Brain microvascular endothelial cell (primary cell): Measurements from ENCODE around the gene HCFC1R1.
"Not testable (repeated sequence)": the region's sequence is repeated elsewhere in the genome, so short reads cannot be mapped to it uniquely, and the experiment has no call there.

Experiments
- DNase-seq: peaks from one replicate; pipeline ENCODE4 v3.0.0-alpha.2; 2020
- H3K27ac ChIP-seq: fragments of 250-450 bp; sonication (Bioruptor Pico); 2 replicates; pipeline ENCODE4 v1.5.1; 2020; ENCODE audit warnings: mild to moderate bottlenecking, moderate library complexity
- H3K27me3 ChIP-seq: fragments of 250-450 bp; sonication (Bioruptor Pico); replicated peaks from 2 replicates; pipeline ENCODE4 v1.5.1; 2020; ENCODE audit warnings: mild to moderate bottlenecking
- H3K36me3 ChIP-seq: fragments of 250-450 bp; sonication (Bioruptor Pico); replicated peaks from 2 replicates; pipeline ENCODE4 v1.5.1; 2020; ENCODE audit warnings: mild to moderate bottlenecking
- H3K4me3 ChIP-seq: 2 replicates; pipeline ENCODE4 v1.5.1; 2011; ENCODE audit warnings: low read depth, mild to moderate bottlenecking, control low read depth, low read length, moderate library complexity
- in situ Hi-C: cut with HindIII; loops from 2 replicates; pipeline ENCODE4 v1.10.0; 2017; ENCODE audit warnings: low sequenced_read_pairs, low pct_ligation_motif_present
- TF ChIP-seq, protein P1 (sequence below): IDR thresholded peaks from 2 replicates; pipeline ENCODE4 v1.5.1; 2011; ENCODE audit warnings: low read depth, mild to moderate bottlenecking, moderate library complexity, low read length, control low read depth, inconsistent platforms; ENCODE audit errors: missing control alignments

The HCFC1R1 gene

DNA sequence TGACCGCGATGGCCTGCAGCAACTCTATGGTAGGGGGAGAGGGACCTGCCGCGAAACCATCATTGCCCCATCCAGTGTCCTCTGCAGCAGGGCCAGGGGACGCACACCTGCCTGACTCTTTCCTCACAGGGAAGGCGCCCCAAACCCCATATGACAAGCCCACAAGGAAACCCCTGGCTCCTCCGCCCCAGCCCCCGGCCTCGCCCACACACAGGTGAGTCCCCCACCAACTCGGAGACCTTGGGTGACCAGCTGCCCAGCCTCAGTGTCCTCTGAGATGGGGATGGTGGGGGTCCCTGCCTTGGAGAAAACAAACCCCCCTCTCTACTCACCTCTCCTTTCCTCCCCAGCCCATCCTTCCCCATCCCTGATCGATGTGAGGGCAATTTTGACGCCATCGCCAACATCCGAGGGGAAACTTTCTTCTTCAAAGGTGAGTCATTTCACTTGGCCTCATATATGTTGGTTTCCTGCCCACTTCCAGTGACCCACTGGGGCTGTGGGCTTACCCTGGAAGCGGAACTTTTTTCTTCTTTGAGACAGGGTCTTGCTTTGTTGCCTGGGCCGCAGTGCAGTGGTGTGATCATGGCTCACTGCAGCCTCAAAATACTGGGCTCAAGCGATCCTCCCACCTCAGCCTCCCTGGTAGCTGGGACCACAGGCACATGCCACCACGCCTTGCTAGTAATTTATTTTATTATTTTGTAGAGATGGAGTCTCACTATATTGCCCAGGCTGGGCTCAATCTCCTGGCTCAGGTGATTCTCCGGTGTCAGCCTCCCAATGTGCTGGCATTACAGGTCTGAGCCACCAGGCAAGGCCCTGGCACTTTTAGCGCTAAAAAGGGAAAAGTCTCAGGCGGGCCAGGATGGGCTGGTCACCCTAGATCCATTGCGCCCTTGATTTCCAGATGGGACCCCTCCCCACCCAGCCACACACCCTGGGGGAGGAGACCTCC, 33.7 kb upstream of the HCFC1R1 start:
- TF ChIP-seq, protein P1, sequence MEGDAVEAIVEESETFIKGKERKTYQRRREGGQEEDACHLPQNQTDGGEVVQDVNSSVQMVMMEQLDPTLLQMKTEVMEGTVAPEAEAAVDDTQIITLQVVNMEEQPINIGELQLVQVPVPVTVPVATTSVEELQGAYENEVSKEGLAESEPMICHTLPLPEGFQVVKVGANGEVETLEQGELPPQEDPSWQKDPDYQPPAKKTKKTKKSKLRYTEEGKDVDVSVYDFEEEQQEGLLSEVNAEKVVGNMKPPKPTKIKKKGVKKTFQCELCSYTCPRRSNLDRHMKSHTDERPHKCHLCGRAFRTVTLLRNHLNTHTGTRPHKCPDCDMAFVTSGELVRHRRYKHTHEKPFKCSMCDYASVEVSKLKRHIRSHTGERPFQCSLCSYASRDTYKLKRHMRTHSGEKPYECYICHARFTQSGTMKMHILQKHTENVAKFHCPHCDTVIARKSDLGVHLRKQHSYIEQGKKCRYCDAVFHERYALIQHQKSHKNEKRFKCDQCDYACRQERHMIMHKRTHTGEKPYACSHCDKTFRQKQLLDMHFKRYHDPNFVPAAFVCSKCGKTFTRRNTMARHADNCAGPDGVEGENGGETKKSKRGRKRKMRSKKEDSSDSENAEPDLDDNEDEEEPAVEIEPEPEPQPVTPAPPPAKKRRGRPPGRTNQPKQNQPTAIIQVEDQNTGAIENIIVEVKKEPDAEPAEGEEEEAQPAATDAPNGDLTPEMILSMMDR: no peak
- Histone ChIP-seq H3K4me3 (peak overlapping the region; percentile 9), H3K27ac (no peak overlapping the region), H3K27me3 (no peaks in the 10 kb centered on the region), H3K36me3 (no peaks in the 10 kb centered on the region)
- in situ Hi-C loops: no loop called here
- DNase-seq: no peak

DNA sequence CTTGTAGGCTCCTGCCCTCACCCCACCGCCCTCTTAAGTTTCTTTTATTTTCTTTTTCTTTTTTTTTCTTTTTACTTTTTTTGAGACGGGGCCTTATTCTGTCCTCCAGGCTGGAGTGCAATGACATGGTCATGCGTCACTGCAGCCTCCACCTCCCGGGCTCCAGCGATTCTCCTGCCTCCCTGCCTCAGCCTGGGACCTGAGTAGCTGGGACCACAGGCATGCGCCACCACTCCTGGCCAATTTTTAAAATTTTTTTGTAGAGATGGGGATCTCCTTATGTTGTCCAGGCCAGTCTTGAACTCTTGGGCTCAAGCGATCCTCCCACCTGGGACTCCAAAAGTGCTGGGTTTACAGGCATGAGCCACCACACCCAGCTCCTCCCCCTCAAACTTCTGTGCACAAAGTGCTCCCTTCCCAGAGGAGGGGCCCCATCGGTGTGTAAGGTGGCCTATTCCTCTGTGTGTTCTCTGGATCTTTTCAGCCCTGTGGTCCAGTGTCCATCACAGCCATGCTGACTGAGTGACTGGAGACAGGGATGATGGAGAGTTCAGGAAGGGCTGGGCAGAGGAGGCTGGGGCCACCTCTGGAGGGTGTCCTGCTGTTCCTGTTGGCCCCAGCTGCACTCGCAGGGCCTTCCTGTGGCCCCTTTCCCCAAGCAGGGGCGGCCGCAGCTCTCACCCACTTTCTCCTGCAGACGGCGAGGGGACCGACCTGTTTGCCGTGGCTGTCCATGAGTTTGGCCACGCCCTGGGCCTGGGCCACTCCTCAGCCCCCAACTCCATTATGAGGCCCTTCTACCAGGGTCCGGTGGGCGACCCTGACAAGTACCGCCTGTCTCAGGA, 32.8 kb upstream of the HCFC1R1 start:
- Histone ChIP-seq H3K36me3 (no peaks in the 10 kb centered on the region), H3K4me3 (no peak overlapping the region), H3K27me3 (no peaks in the 10 kb centered on the region), H3K27ac (no peak overlapping the region)
- in situ Hi-C loops: no loop called here
- TF ChIP-seq, protein P1: no peak
- no peak for DNase-seq

DNA sequence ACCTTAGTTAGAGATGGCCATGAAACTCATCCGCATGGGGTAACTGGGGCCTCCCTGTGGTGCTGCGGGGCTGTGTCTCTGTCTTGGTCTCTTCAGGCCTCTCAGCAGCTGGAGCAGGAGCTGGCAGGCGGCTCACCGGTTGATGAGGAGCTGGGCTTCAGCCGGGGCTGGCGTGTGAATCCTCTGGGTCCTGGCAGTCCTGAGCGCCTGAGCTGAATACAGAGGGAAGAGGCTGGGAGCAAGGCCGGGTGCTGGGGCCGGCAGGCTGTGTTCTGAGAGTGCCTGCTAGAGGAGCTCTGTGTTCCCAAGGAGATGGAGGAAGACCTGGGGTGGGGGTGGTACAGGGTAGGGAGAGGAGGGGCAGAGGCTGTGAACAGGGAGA, 32.0 kb upstream of the HCFC1R1 start:
- in situ Hi-C loops, H3K4me3 ChIP-seq, H3K36me3 ChIP-seq, H3K27ac ChIP-seq, DNase-seq, H3K27me3 ChIP-seq: not testable (repeated sequence)

DNA sequence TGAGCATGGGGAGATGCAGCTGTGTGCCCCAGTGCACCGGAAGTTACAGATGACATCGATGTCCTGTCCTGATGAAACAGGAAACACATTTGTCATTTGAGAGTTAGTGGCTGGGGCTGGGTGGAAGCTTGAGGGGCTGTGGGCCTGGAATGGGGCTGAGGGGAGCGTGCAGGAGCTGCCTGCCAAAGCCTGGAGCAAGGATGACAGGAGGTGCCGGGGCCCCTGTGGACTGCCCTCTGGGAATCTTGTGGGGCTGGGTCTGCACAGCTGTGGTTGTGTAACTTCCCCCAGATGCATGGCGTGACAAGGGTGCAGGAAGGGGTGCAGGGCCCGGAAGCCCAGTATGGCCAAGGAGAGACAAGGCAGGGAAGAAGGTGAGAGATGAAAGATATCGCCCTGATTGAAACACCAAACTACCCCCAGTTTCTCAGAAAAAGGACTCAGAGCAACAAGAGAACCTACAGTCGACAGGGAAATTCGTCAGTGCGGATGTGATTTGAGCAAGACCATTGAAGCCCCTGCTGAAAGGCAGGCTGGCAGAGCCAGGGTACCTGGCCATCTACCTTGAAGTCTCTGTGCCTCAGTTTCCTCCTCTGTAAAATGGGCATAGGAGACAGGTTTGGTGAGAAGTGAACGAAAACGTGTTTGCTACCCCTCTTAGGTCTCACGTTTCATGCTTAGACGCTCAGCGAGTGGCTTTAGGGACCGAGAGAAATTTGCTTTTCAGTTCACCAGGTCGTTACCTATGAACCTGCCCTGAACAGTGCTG, 31.4 kb upstream of the HCFC1R1 start:
- TF ChIP-seq, protein P1: no peak
- DNase-seq: no peak
- no peak overlapping the region for H3K4me3 ChIP-seq
- in situ Hi-C loops: no loop called here
- H3K27me3 ChIP-seq: no peaks in the 10 kb centered on the region
- H3K27ac ChIP-seq: no peak overlapping the region
- H3K36me3 ChIP-seq: no peaks in the 10 kb centered on the region

DNA sequence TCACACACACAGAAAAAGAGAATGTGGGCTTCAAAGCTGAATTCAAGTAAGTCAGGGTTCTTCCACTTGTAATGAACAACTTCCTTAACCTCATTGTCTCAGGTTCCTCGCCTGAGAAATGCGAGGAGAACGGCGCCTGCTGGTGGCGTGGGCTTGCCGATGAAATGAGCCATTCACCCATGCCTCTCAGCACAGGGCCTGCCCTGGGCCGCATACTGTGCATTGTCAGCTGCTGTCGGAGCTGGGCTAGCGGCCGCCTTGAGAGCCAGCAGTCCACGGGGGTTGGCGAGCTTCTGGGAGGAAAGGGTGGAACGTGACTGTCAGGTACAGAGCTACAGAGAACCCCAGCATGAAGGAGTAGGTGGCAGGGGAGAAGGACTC, 29.6 kb upstream of the HCFC1R1 start:
- H3K36me3 ChIP-seq, H3K4me3 ChIP-seq, H3K27ac ChIP-seq, in situ Hi-C loops, H3K27me3 ChIP-seq, DNase-seq: not testable (repeated sequence)

DNA sequence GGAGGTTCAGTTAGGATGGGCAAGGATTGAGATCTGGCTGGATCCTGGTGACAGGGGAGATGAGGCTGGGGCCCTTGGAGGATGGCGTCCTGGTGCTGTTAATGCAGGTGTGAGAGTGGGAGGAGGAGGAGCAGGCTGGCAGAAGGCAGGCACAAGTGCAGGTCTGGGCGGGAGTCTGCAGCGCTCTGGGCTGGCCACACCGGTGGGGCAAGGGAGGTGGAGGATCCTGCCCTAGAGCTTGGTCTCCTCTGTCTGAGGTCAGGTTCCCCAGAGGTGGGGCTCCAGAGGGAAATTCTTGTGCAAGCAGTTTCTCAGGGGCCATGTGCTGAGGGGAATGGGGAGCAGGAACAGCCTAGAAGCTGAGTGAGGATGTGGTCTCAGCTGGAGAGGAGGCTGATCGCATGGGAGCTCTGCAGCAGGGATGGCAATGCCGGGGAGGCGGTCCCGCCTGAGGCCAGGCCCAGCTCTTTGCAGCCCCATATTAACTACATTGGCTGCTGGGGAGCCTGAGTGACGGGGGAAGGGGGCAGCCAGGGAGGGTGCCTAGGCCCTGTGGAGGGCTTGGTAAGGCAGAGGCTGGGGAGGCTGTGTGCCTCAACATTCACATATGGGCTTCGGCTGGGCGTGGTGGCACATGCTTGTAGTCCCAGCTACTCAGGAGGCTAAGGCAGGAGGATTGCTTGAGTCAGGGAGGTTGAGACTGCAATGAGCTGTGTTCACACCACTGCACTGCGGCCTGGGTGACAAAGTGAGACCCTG, 29.0 kb upstream of the HCFC1R1 start:
- DNase-seq, in situ Hi-C loops: not testable (repeated sequence)

More for the DNA sequence above, 29.0 kb upstream of the HCFC1R1 start:
- H3K27me3 ChIP-seq, H3K4me3 ChIP-seq, H3K36me3 ChIP-seq, H3K27ac ChIP-seq: not testable (repeated sequence)
